Activated CD8-positive, alpha-beta memory T cell treated with anti-CD3 and anti-CD28 coated beads, Interleukin-2, amount 50 U/mL, for 24 hours (primary cell): ENCODE results near the gene RCVRN.

Experiments
- DNase-seq: peaks from one replicate; pipeline ENCODE4 v3.0.0-alpha.2; 2020; ENCODE audit errors: extremely low read depth

RCVRN gene

DNA sequence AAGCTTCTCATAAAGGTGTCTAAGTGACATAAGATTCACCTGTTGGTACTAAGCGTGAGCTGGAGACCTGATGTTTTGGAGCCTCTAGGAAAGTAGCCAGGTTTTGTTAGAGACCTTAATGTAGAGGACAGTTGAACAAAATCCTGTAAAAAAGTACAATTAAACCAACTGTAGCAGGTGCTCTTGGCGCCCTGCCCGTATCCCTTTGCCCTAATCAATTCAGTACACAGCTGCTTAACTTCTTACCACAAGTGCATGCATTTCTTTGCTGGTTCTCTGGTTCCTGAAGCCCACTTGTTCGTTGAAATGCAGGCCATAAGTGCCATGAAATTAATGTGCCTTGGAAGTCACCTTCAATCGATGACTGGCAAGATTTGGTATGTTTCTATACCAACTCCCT lies 54.9 kb downstream of the RCVRN start:
- no peak for DNase-seq
